CD14-positive monocyte (primary cell): ENCODE measurements around the gene ZDHHC17. TPM values are rescaled to one million over a fixed set of nuclear protein-coding genes. Genes with fewer than 3 reads are reported as not detected.

ENCODE experiments used
- DNase-seq, 3 donors: peaks; one replicate each; pipeline ENCODE4 v3.0.0-alpha.2; 2011 to 2022
- H2AFZ ChIP-seq: 2 replicates; pipeline ENCODE4 v1.6.0; 2012; ENCODE audit warnings: mild to moderate bottlenecking, low read depth, low read length, inconsistent platforms; ENCODE audit not compliant: insufficient read depth, poor library complexity, severe bottlenecking
- H3K27ac ChIP-seq, 2 donors: 1 replicate in 1 of 2; 2 replicates in 1 of 2; pipeline ENCODE4 v1.5.1; 2012 to 2013; ENCODE audit warnings: low read length in 2 of 2, control low read depth in 1 of 2, inconsistent platforms in 1 of 2, low read depth in 1 of 2, mild to moderate bottlenecking in 1 of 2
- H3K27me3 ChIP-seq, 2 donors: one replicate each; pipeline versions ENCODE4 v1.6.0 to v1.6.1; 2011 to 2013; ENCODE audit warnings: low read length in 2 of 2; ENCODE audit not compliant: control insufficient read depth in 2 of 2, insufficient read depth in 2 of 2
- H3K36me3 ChIP-seq, 2 donors: replicated peaks in 1 of 2; 1 replicate in 1 of 2; 2 replicates in 1 of 2; pipeline versions ENCODE4 v1.5.1 to v1.6.1; 2012 to 2013; ENCODE audit warnings: low read length in 2 of 2, control low read depth in 1 of 2, inconsistent platforms in 1 of 2, mild to moderate bottlenecking in 1 of 2; ENCODE audit not compliant: insufficient read depth in 2 of 2, control insufficient read depth in 1 of 2
- H3K4me1 ChIP-seq, 2 donors: 1 replicate in 1 of 2; 2 replicates in 1 of 2; pipeline versions ENCODE4 v1.5.1 to v1.6.1; 2012 to 2013; ENCODE audit warnings: low read length in 2 of 2, control low read depth in 1 of 2, inconsistent platforms in 1 of 2, mild to moderate bottlenecking in 1 of 2, moderate library complexity in 1 of 2; ENCODE audit not compliant: insufficient read depth in 2 of 2, control insufficient read depth in 1 of 2
- H3K4me2 ChIP-seq: replicated peaks from 2 replicates; pipeline ENCODE3; 2012; ENCODE audit warnings: low read length, moderate library complexity, mild to moderate bottlenecking; ENCODE audit not compliant: poor library complexity, severe bottlenecking; ENCODE audit errors: extremely low read depth
- H3K4me3 ChIP-seq, 3 experiments: fragments of 200-600 bp in 1 of 3; sonication (generic) in 1 of 3; replicated peaks in 1 of 3; 1 replicate in 2 of 3; 2 replicates in 1 of 3; pipeline ENCODE4 v1.5.1; 2011 to 2013; ENCODE audit warnings: low read length in 3 of 3, mild to moderate bottlenecking in 3 of 3, control low read depth in 2 of 3, low read depth in 2 of 3, inconsistent platforms in 1 of 3, moderate library complexity in 1 of 3
- H3K79me2 ChIP-seq: 2 replicates; pipeline ENCODE4 v1.6.0; 2012; ENCODE audit warnings: mild to moderate bottlenecking, control low read depth, inconsistent platforms, low read length, moderate library complexity; ENCODE audit not compliant: insufficient read depth
- H3K9ac ChIP-seq: 2 replicates; pipeline ENCODE4 v1.6.0; 2017; ENCODE audit warnings: low read length, mild to moderate bottlenecking; ENCODE audit not compliant: insufficient read depth, poor library complexity, severe bottlenecking
- H3K9me3 ChIP-seq, 2 donors: replicated peaks in 1 of 2; 1 replicate in 1 of 2; 2 replicates in 1 of 2; pipeline versions ENCODE4 v1.5.1 to v1.6.1; 2012 to 2013; ENCODE audit warnings: low read length in 2 of 2, control low read depth in 1 of 2; ENCODE audit not compliant: control insufficient read depth in 1 of 2, insufficient read depth in 1 of 2
- H4K20me1 ChIP-seq: 2 replicates; pipeline ENCODE4 v1.6.0; 2012; ENCODE audit warnings: mild to moderate bottlenecking, low read length, control low read depth, moderate library complexity; ENCODE audit not compliant: insufficient read depth
- H3K27ac Mint-ChIP-seq, 7 donors: one replicate each; pipeline ENCODE4 v1.8.0; 2020; ENCODE audit warnings: mild to moderate bottlenecking in 7 of 7, mixed read lengths in 7 of 7, moderate library complexity in 6 of 7, inconsistent platforms in 2 of 7
- H3K27me3 Mint-ChIP-seq, 3 donors: one replicate each; pipeline ENCODE4 v1.8.0; 2021 to 2022; ENCODE audit warnings: low read depth in 3 of 3, mild to moderate bottlenecking in 3 of 3, mixed read lengths in 3 of 3, moderate library complexity in 3 of 3, inconsistent platforms in 1 of 3
- H3K36me3 Mint-ChIP-seq, 2 donors: one replicate each; pipeline ENCODE4 v1.8.0; 2020; ENCODE audit warnings: mixed read lengths in 2 of 2, inconsistent platforms in 1 of 2, mild to moderate bottlenecking in 1 of 2
- H3K4me1 Mint-ChIP-seq: one replicate; pipeline ENCODE4 v1.8.0; 2020; ENCODE audit warnings: mild to moderate bottlenecking, mixed read lengths
- H3K4me3 Mint-ChIP-seq, 2 donors: one replicate each; pipeline ENCODE4 v1.8.0; 2020; ENCODE audit warnings: mild to moderate bottlenecking in 2 of 2, mixed read lengths in 2 of 2, moderate library complexity in 1 of 2
- H3K9me3 Mint-ChIP-seq, 7 donors: one replicate each; pipeline ENCODE4 v1.8.0; 2020 to 2022; ENCODE audit warnings: mixed read lengths in 7 of 7, mild to moderate bottlenecking in 6 of 7, moderate library complexity in 6 of 7, inconsistent platforms in 2 of 7
- whole genome bisulfite sequencing: methylation state at CpG from one replicate; pipeline ENCODE4 v1.1.5; 2013; ENCODE audit warnings: missing lambda C conversion rate; ENCODE audit not compliant: insufficient coverage; 5-methylcytosine and 5-hydroxymethylcytosine counted together
- intact Hi-C, 2 donors: fragments of 100-400 bp; cut with micrococcal nuclease; formaldehyde crosslinking; loops; one replicate each; pipeline versions ENCODE4 v1.15.0 to v1.15.1; 2023
- polyA plus RNA-seq, 3 donors: library from polyadenylated mRNA; depleted of rRNA in 1 of 3; unstranded in 2 of 3; stranded (reverse) in 1 of 3; fragments of 300-500 nt in 2 of 3; fragments of >200 nt in 1 of 3; fragmentation: Illumina TruSeq in 2 of 3; gene quantifications; 1 replicate in 2 of 3; 2 replicates in 1 of 3; pipeline ENCODE4 v1.2.3, GENCODE V29; 2012 to 2021
- TF ChIP-seq, protein P1 (sequence below): fragments of 200-600 bp; IDR thresholded peaks from one replicate; pipeline ENCODE4 v1.8.0; 2022; ENCODE audit warnings: antibody characterized with exemption, mild to moderate bottlenecking

The ZDHHC17 gene
- polyA plus RNA-seq, 3 donors, result 4.6 to 31.4 (median 9.3) TPM

DNA sequence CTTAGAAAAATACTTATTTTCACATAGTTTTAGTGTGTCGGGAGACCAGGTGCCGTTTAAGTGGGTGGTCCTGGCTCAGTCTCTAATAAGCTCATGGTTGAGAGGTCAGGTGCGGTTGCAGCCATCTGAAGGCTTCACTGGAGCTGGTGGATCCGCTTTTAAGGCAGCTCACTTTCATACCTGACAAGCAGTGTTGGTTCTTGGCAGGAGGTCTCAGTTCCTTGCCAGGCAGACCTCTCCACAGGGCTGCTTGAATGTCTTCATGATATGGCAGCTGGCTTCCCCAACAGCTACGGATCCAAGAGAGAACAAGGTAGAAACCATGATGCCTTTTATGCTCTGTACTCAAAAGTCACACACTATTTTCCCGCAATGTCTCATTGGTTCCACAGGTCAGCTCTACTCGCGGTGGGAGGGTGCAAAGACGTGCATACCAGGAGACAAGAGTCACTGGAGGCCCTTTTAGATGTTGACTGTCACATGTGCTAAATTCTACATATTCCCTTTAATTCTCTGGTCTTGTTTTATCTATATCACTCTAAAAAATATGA, 8.0 kb upstream of the ZDHHC17 start:
- intact Hi-C loops, result no loop called here
- H3K27ac Mint-ChIP-seq, result no peak overlapping the region
- 90% methylated on average over 5 of the region's 9 CpGs for WGBS
- H3K4me3 ChIP-seq, result no peak overlapping the region
- H3K27me3 Mint-ChIP-seq, result peaks cover 1 to 3% (median 1%) of the 10 kb centered on the region in 3 donors
- H3K79me2 ChIP-seq, result no peaks in the 10 kb centered on the region
- H3K9me3 ChIP-seq, result no peaks in the 10 kb centered on the region
- no peak overlapping the region for H3K4me3 Mint-ChIP-seq
- no peak overlapping the region for H3K9ac ChIP-seq
- H3K9me3 Mint-ChIP-seq, result peaks cover 0 to 3% (median 0%) of the 10 kb centered on the region in 7 donors
- H3K4me1 ChIP-seq, result no peaks in the 10 kb centered on the region
- H3K27me3 ChIP-seq, result no peaks in the 10 kb centered on the region
- H3K27ac ChIP-seq, result no peak overlapping the region
- H3K36me3 Mint-ChIP-seq, result no peaks in the 10 kb centered on the region
- peaks cover 4% of the 10 kb centered on the region for H3K4me1 Mint-ChIP-seq
- DNase-seq, result no peak
- no peaks in the 10 kb centered on the region for H4K20me1 ChIP-seq
- no peaks in the 10 kb centered on the region for H3K36me3 ChIP-seq
- TF ChIP-seq, protein P1, sequence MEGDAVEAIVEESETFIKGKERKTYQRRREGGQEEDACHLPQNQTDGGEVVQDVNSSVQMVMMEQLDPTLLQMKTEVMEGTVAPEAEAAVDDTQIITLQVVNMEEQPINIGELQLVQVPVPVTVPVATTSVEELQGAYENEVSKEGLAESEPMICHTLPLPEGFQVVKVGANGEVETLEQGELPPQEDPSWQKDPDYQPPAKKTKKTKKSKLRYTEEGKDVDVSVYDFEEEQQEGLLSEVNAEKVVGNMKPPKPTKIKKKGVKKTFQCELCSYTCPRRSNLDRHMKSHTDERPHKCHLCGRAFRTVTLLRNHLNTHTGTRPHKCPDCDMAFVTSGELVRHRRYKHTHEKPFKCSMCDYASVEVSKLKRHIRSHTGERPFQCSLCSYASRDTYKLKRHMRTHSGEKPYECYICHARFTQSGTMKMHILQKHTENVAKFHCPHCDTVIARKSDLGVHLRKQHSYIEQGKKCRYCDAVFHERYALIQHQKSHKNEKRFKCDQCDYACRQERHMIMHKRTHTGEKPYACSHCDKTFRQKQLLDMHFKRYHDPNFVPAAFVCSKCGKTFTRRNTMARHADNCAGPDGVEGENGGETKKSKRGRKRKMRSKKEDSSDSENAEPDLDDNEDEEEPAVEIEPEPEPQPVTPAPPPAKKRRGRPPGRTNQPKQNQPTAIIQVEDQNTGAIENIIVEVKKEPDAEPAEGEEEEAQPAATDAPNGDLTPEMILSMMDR, result no peak
- H2AFZ ChIP-seq, result no peak overlapping the region
- H3K4me2 ChIP-seq, result no peak overlapping the region

DNA sequence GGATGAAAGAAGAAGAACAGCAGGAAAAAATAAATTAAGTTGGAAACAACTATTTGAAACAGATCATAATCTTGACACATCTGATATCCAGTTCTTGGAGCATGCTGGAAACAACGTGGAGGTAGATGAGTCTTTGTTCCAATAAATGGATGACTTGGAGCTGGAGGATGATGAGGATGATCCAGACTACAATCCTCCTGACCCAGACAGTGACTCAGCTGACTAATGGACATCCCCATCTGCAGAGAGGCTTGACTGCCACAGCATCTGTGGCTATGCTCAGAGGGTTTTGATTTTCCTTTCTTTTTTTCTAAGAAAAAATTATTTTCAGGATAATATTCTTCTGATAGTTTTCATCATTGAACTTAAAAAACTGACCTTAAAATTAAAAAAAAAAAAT, 6.2 kb upstream of the ZDHHC17 start:
- Histone ChIP-seq H3K9ac (no peak overlapping the region), H3K4me2 (no peak overlapping the region), H3K36me3 (no peaks in the 10 kb centered on the region), H4K20me1 (no peaks in the 10 kb centered on the region), H3K27me3 (no peaks in the 10 kb centered on the region), H3K4me1 (no peaks in the 10 kb centered on the region), H2AFZ (no peak overlapping the region), H3K27ac (no peak overlapping the region), H3K4me3 (no peak overlapping the region), H3K79me2 (no peaks in the 10 kb centered on the region), H3K9me3 (no peaks in the 10 kb centered on the region)
- Mint-ChIP-seq H3K36me3 (no peaks in the 10 kb centered on the region), H3K27ac (no peak overlapping the region), H3K4me3 (no peak overlapping the region), H3K9me3 (peaks cover 0 to 3% (median 0%) of the 10 kb centered on the region in 7 donors), H3K27me3 (peaks cover 1 to 3% (median 1%) of the 10 kb centered on the region in 3 donors), H3K4me1 (peaks cover 7% of the 10 kb centered on the region)
- no peak for DNase-seq
- TF ChIP-seq, protein P1, result no peak
- intact Hi-C loops, result no loop called here
- WGBS, result no CpG with 5 or more reads among the region's 1 CpG
